ENCODE data around the gene DDX28. TPM values are rescaled to one million over a fixed set of nuclear protein-coding genes. Genes with fewer than 3 reads are reported as not detected.

Gene DDX28
- total and polyA plus RNA-seq, 10 of the 15 experiments (the other 5 are each of a cell fraction or from before 2014, with no cell fraction given), result 3.6 to 40.4 (median 20.0) TPM

- Histone ChIP-seq H2AFZ (ENCODE audit: control insufficient read depth, low read depth, low read length) (no peak overlapping the region), H3K9me3 (replicated peaks; ENCODE audit: control insufficient read depth, insufficient read depth, low read length) (no peaks in the 10 kb centered on the region), H4K20me1 (ENCODE audit: control insufficient read depth, insufficient read depth) (no peaks in the 10 kb centered on the region), H3K79me2 (ENCODE audit: control insufficient read depth, insufficient read depth, low read length) (no peaks in the 10 kb centered on the region), H3K27ac (ENCODE audit: control insufficient read depth, insufficient read depth) (no peak overlapping the region), H3K36me3 (ENCODE audit: control insufficient read depth in 2 of 2, insufficient read depth in 2 of 2, low read length in 1 of 2) (no peaks in the 10 kb centered on the region; a peak in 2 of 4 replicates), H3K9ac (ENCODE audit: control insufficient read depth, insufficient read depth, low read length) (no peak overlapping the region), H3K4me3 (no peak overlapping the region), H3K4me2 (ENCODE audit: control insufficient read depth, insufficient read depth) (no peak overlapping the region), H3K27me3 (replicated peaks in 1 of 2; ENCODE audit: control insufficient read depth in 2 of 2, insufficient read depth in 2 of 2, low read length in 1 of 2) (no peaks in the 10 kb centered on the region), H3K4me1 (ENCODE audit: control insufficient read depth, insufficient read depth, low read length) (peaks cover 3% of the 10 kb centered on the region)
- SMC1A ChIA-PET (ENCODE audit: uncharacterized antibody, unreplicated experiment), result no interaction called here
- FAIRE-seq (no peak), DNase-seq (ENCODE audit: low read depth, low spot score) (no peak), ATAC-seq (no peak)
- intact Hi-C loops (cut with micrococcal nuclease; ENCODE audit: unreplicated experiment) (no loop called here), in situ Hi-C loops (cut with MboI) (no loop called here)
- RAD21 ChIA-PET (ENCODE audit: unreplicated experiment), result no interaction called here
- TF ChIP-seq NFYB (IDR thresholded peaks at IDR 0.05; ENCODE audit: insufficient read depth, low read depth, low read length), result no peak
- no peak for TF ChIP-seq BCL11A (IDR thresholded peaks at IDR 0.05; ENCODE audit: low read depth, low read length)
- no peak for TF ChIP-seq CUX1 (IDR thresholded peaks at IDR 0.05; ENCODE audit: insufficient replicate concordance, low read depth, low read length)
- TF ChIP-seq ZNF24 (IDR thresholded peaks at IDR 0.05), result no peak
- no peak for TF ChIP-seq ZNF592 (IDR thresholded peaks at IDR 0.05)
- TF ChIP-seq HSF1 (IDR thresholded peaks at IDR 0.05; ENCODE audit: low read depth, low read length), result no peak
- TF ChIP-seq ATF7 (IDR thresholded peaks at IDR 0.05; ENCODE audit: low read depth), result no peak
- TF ChIP-seq HDAC2 (IDR thresholded peaks at IDR 0.05), result no peak
- no peak for TF ChIP-seq TBL1XR1 (IDR thresholded peaks at IDR 0.05; ENCODE audit: low read depth, low read length)
- POLR2A ChIA-PET, result interaction anchor here (0.9 kb wide), 1 partner anchor 11 kb away, joined by 4 read pairs; no protein-coding TSS in a partner anchor
- WGBS (ENCODE audit: insufficient coverage, insufficient replicate concordance, low lambda C conversion rate, missing lambda C conversion rate), result 97% methylated on average over 2 of the region's 2 CpGs
- CTCF ChIA-PET, result no interaction called here
- no TSS peak for BruUV-seq (replicated peaks)
These were observed 10.1 kb upstream of the DDX28 start for GRCh38 chr16:68033101-68033500.

Measured in GM12878 (cell line).